Erythroblast (primary cell): ENCODE measurements around the gene GTPBP4.

Experiments used
- GATA1 ChIP-seq: IDR thresholded peaks from 2 replicates; pipeline ENCODE4 v1.6.1; 2011; ENCODE audit warnings: low read depth, mild to moderate bottlenecking, control low read depth, low read length, moderate library complexity
- POLR2A ChIP-seq: IDR thresholded peaks from 2 replicates; pipeline ENCODE4 v1.6.1; 2011; ENCODE audit warnings: mild to moderate bottlenecking, low read length

GRCh38 chr10:1006573-1006972, 18.3 kb downstream of the GTPBP4 start:
- TF ChIP-seq POLR2A, result no peak
- no peak for TF ChIP-seq GATA1
